NCI-H82 treated with DMSO at 0.1 percent for 48 hours (cell line): ENCODE measurements around the gene FUCA1.
"Not testable (repeated sequence)": the region's sequence is repeated elsewhere in the genome, so short reads cannot be mapped to it uniquely, and the experiment has no call there.

Experiments used
- DNase-seq: peaks from one replicate; lab custom pipeline; 2025; ENCODE audit not compliant: unreplicated experiment; lab: John Stamatoyannopoulos, UW

FUCA1 gene

DNA sequence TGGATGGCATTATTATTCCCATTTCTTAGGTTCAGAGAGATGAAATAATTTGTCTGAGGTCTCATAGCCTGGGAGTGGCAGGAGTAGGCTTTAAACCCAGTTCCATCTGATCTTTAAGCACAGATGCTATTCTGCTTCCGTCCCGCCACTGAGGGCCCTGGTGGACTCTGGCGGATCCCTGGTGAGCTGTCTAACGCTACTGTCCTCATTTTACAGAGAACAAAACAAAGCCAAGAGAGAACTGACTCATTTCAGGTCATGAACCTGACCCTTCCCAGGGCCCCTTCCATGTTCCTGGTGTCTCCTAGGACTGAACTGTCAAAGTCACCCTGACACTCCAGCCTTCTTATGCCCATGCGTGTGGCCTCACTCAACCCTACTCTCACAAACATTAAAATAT is 64.4 kb downstream of the FUCA1 start:
- DNase-seq = no peak

DNA sequence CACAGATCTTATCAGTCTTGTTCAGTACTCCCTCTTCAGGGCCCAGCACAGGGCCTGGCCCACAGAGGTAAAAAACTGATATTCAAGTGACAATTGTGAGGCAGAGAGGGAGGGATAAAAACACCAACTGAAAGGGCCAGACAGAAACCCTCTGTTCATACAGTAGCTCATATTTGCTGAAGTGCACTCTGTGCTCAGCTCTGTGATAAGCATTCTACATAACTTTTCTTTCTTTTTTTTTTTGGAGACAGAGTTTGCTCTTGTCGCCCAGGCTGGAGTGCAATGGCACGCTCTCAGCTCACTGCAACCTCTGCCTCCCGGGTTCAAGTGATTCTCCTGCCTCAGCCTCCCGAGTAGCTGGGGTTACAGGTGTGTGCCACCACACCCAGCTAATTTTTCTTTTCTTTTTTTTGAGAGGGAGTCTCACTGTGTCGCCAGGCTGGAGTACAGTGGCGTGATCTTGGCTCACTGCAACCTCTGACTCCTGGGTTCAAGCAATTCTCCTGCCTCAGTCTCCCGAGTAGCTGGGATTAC is 65.2 kb downstream of the FUCA1 start:
- not testable (repeated sequence) for DNase-seq

DNA sequence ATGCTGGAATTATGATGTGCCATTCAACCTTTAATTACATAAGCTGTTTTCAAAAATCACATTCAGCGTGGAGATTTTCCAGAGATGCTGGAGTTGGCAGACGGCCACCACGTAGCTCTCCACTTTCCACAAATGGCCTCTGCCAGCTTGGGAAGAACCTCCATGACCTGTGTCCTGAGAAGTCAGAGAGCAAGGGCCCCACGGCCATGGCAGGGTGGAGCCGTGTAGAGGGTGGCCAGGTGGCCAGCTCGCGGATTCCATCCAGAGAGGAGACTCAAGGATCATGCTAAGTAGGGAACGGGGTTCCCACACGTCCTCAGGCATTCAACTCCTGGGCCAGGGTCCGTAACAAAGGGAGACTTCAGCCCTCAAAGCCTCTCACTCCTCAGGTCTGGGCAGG is 66.2 kb downstream of the FUCA1 start:
- no peak for DNase-seq

DNA sequence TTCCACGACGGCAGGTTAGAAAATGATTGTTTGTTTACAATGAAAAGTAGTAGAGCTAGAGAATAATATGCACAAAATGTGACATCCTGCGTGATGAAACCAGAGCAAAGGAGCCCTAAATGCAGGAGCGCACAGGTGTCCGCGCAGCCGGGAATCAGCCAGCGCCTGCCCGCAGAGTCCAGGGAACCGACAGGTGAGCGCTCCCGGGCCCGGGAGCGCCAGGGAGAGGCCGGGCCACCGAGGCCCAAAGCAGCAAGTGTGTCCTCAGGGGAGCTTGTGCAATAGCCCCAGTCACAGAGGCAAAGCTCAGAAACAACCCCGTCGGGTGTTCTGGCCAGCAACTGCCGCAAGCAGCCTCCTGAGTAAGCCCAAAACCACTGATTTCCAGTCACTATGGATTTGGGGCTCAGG is 66.7 kb downstream of the FUCA1 start:
- no peak for DNase-seq

DNA sequence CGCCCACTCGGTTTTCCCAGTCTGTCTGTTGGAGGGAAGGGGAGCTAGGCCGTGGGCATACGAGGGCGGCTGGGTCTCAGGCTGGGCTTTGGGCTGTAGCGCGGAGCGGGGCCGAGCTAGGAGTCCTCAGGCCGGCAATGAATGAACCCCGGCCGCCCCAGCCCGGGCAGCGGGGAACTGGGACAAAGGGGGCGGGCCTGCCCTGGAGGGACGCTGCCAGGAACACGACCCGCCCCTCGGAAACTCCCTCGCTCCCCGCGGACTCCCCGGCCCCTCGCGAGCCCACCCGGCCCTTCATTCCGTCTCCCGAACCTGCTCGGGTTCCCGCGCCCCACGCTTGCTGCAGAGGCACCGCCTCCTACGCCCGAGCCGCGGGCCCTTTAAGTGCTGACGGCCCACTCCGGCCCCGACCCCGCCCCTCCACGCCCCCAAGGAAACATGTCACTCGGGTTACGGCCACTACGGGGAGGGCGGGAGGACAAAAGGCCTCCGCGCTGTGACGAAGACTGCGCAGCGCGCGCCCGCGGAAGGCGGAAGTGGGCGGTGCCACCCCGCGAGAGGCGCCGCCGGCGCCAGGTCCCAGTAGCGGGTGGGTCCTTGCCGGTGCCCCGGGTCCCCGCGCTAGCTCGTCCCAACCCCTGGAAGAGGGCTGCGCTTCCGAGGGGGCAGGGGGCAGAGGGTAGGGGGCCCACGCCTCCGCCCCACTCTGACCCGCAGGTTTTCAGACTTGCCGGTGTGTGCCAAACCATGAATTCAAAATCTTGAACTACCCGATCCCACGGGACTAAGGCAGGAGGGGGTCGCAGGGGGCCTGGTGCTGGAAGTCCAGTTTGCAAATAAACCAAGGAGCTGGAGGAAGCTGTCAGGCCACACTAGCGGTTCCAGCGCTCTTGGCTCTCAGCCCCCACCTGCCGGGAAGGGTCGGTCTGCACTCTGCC is 67.4 kb downstream of the FUCA1 start, which contains the start of gene GALE:
Gene GALE (minus strand): TSS at position 355 of the 938 bp plus-strand sequence. CDS start 1,747 bp downstream, outside the sequence.
- DNase-seq = peak; percentile 83

DNA sequence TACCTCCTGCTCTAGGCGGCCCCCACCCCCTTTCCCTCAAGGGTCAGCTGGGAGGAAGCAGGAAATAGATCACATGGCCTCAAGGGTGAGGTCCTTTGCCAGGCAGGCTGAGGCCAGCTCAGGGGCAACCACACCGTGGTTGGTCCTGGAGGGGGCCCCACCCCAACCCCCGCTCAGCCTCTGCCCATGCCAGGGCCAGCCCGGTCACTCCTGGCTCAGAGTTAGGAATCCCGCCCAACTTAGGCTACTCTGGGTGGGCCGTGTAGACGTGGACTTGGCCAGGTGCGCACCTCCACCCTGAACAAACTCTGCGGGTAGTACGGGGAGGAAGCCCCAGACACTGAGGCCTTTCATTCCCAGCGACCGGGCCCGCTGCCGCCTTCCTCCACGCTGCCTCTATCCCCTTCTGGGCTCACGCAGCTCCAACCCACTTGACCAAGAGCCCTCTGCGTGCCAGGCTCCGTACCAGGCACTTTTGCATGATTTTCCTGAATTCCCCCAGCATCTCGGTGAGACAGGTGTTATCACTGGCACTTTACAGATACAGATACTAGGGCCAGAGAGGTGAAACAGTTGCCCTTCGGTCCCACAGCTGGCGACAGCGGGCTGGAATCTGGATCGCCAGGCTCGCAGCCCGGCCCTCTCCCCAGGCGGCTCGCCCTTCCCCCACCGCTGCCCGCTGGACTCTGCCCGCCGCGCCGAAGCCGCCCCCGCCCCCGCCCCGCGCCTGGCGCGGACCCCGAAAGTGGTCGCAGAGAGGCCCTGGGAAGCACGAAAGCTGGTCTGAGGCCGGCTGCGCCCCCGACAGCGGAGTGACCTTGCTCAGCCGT is 68.3 kb downstream of the FUCA1 start:
- DNase-seq = no peak

DNA sequence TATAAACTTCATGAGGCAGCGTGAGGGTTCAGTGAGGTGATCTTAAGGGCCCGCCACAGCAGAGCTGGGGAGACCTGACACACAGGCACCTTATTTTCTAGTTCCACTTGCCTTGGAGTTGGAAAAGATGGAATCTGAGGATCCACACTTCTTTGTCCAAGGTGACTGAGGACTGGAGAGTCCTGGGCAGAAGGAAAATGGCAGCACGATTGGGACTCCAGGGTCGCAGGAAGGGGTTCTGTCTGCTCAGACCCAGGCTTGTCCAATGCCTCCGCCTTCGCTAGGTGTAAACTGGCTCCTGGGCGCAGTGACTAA is 68.9 kb downstream of the FUCA1 start:
- no peak for DNase-seq

DNA sequence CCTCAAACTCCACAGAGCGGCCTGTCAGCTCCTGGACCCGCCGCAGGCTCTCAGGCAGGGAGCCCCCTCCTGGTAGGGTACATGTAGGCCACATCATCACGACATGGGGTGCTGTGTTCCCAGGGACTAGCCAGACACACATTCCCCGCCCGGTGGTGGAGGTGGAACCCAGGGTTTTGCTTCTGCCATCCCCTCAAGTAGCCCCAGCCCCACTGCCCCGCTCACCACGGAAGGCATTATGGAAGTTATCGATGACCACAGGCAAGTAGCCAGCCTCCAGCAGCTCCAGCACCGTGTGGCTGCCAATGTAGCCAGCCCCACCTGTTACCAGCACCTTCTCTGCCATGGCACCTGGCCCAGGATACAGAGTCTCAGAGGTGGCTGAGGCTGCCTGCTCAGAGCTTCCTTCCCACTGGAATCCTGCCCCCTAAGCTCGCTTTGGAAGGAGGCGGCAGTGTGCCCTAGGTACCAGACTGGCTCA is 69.4 kb downstream of the FUCA1 start:
- no peak for DNase-seq

DNA sequence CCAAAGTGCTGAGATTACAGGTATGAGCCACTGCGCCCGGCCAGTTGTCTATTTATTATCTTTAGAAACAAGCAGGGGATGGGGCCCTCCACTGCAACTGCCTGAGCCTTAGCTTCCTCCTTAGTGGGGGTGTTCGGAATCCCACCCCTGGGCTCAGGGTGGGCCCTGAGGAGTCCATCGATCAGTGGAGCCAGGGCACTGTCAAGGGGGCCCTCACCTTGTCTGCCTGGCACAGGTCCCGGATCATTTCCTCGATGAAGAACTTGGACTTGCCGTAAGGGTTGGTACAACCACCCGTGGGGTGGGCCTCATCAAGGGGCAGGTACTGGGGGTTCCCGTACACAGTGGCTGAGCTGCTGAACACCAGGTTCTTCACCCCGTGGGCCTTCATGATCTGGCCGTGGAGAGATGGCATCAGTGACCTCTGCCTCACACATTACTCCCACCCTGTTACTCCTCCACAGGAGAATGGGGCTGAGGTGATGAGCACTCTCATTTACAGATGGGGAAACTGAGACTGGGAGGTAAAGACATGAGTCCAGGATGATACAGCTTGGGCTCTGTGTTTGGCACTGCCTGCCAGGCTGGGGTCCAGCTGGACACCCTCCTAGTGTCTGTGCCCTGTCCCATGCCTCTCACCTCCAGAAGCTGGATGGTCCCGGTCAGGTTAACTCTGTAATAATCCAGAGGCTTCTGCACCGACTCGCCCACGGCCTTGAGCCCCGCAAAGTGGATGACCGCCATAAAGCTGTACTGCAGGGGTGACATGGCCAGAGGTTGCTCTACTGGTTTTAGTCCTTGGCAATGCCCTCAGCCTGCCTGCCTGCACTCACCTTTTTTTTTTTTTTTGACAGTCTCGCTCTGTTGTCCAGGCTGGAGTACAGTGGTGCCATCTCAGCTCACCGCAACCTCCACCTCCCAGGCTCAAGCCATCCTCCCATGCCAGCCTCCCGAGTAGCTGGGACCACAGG is 70.3 kb downstream of the FUCA1 start:
- no peak for DNase-seq

DNA sequence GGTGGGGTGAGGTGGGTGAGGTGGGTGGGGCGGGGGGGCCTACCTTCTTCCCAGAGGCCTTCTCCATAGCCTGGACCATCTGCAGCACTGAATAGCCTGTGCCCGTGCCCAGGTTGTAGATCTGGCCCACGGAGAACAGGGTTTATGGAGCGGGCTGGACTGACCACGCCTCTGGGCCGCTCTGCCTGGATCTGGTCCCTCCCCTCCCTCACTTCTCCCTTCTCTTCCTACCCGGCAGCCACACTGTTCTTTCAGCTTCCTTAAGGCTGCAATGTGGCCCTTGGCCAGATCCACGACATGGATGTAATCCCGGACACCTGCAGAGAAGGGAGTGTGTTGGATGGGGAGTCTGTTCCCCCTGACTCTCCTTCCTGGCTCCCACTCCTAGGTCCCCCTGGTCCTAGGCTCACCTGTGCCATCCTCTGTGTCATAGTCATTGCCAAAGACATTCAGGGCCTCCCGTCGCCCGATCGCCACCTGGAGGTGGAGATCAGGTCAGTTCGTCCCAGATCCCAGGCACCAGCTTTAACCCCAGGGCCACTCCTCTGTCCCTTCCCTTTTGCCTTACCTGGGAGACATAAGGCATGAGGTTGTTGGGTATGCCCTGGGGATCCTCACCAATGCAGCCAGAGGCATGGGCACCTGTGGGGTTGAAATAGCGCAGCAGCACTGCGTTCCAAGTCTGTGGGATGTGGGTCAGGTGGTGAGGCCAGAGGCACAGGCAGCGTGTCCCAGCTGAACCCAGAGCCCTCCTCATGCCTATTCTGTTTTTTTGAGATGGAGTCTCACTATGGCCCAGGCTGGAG is 71.4 kb downstream of the FUCA1 start:
- no peak for DNase-seq

DNA sequence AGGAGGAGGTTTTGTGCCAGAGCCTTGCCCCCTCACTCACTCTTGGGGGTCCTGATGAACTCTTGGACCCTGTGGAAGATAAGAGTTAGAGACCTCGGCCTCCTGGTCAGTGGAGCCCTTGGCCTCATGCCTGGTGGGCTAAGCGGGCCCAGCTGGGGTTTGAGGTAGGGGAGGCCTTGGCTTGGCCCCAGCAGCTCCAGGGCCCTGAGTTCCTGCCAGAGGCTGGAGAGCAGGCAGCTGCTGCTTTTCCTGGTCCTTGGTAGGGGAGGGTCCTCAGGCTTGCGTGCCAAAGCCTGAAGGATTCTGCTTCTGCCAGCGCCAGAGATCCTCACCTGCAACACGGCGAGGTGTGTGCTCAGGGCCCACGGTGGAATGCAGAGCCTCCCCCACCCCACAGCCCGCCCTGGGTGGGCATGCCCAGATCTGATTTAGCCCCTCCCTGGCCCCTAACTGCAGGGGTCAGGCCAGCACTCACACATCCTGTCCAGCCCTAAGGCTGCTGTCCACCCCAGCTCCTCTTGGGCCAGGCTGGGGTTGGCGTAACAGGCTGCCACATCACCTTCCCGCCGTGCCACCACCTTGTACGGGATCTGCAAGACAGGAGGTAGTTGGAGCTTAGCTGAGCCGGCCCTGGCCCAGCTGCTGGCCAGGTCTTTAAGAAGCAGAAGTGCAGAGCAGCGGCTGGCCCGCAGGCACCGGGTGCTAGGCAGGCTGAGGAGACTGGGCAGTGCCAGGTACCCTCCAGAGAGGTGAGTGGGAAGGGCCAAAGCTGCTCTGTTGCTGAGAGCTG is 72.2 kb downstream of the FUCA1 start:
- no peak for DNase-seq
